Keratinocyte (primary cell): ENCODE results near the gene CENPL. TPM values are rescaled to one million over a fixed set of nuclear protein-coding genes. Genes with fewer than 3 reads are reported as not detected.
"Not testable (repeated sequence)": the region's sequence is repeated elsewhere in the genome, so short reads cannot be mapped to it uniquely, and the experiment has no call there.

ENCODE experiments used
- DNase-seq: peaks from one replicate; pipeline ENCODE4 v3.0.0-alpha.2; 2011; ENCODE audit warnings: low read depth, missing footprints, low spot score
- FAIRE-seq: peaks from 2 replicates; lab custom pipeline; 2011; peaks lifted over from hg19 to GRCh38; lab: Jason Lieb, UNC
- H2AFZ ChIP-seq: 2 replicates; pipeline ENCODE4 v1.6.0; 2012; ENCODE audit warnings: low read length, control low read depth, inconsistent platforms; ENCODE audit not compliant: control insufficient read depth
- H3K27ac ChIP-seq: 2 replicates; pipeline ENCODE4 v1.5.1; 2011; ENCODE audit warnings: low read length; ENCODE audit not compliant: control insufficient read depth, insufficient read depth
- H3K27me3 ChIP-seq: 3 replicates; pipeline ENCODE4 v1.6.0; 2011; ENCODE audit warnings: low read length; ENCODE audit not compliant: control insufficient read depth, insufficient read depth; ENCODE audit errors: extremely low read depth
- H3K36me3 ChIP-seq, 2 experiments: 2 replicates in 1 of 2; 3 replicates in 1 of 2; pipeline ENCODE4 v1.5.1; 2011; ENCODE audit warnings: low read length in 2 of 2, mild to moderate bottlenecking in 1 of 2; ENCODE audit not compliant: control insufficient read depth in 2 of 2, insufficient read depth in 2 of 2; ENCODE audit errors: extremely low read depth in 1 of 2
- H3K4me1 ChIP-seq: 3 replicates; pipeline ENCODE4 v1.5.1; 2011; ENCODE audit warnings: low read length; ENCODE audit not compliant: control insufficient read depth, insufficient read depth; ENCODE audit errors: extremely low read depth
- H3K4me2 ChIP-seq: 3 replicates; pipeline ENCODE4 v1.6.0; 2011; ENCODE audit warnings: low read depth, low read length; ENCODE audit not compliant: control insufficient read depth, insufficient read depth; ENCODE audit errors: extremely low read depth
- H3K4me3 ChIP-seq, 3 experiments: fragments of 200-600 bp in 1 of 3; sonication (generic) in 1 of 3; 2 replicates in 2 of 3; 3 replicates in 1 of 3; pipeline ENCODE4 v1.5.1; 2011 to 2016; ENCODE audit warnings: low read length in 3 of 3, mild to moderate bottlenecking in 3 of 3, control low read depth in 2 of 3, inconsistent platforms in 1 of 3, low read depth in 1 of 3, mixed read lengths in 1 of 3, mixed run types in 1 of 3, moderate library complexity in 1 of 3; ENCODE audit not compliant: control insufficient read depth in 2 of 3, insufficient read depth in 2 of 3; ENCODE audit errors: extremely low read depth in 1 of 3
- H3K79me2 ChIP-seq: 2 replicates; pipeline ENCODE4 v1.6.0; 2012; ENCODE audit warnings: low read length; ENCODE audit not compliant: control insufficient read depth, insufficient read depth
- H3K9ac ChIP-seq: 3 replicates; pipeline ENCODE4 v1.6.0; 2011; ENCODE audit warnings: low read length; ENCODE audit not compliant: control insufficient read depth, insufficient read depth; ENCODE audit errors: extremely low read depth
- H3K9me1 ChIP-seq: 3 replicates; pipeline ENCODE4 v1.6.0; 2011; ENCODE audit warnings: low read length; ENCODE audit not compliant: control insufficient read depth, insufficient read depth; ENCODE audit errors: extremely low read depth
- H3K9me3 ChIP-seq: 2 replicates; pipeline ENCODE4 v1.5.1; 2012; ENCODE audit warnings: low read depth, low read length; ENCODE audit not compliant: control insufficient read depth
- H4K20me1 ChIP-seq: 3 replicates; pipeline ENCODE4 v1.6.0; 2011; ENCODE audit warnings: low read length; ENCODE audit not compliant: control insufficient read depth, insufficient read depth; ENCODE audit errors: extremely low read depth
- EZH2 ChIP-seq: IDR thresholded peaks from one replicate; pipeline ENCODE4 v1.6.1; 2012; ENCODE audit warnings: inconsistent platforms, mild to moderate bottlenecking, low read length, moderate library complexity
- dilution Hi-C: fragments of 300-500 bp; cut with MboI; formaldehyde crosslinking; loops from one replicate; pipeline ENCODE4 v1.7.0; 2020; ENCODE audit warnings: low sequenced_read_pairs; ENCODE audit not compliant: extremely low pct_ligation_motif_present
- polyA plus RNA-seq, 5 experiments: library from polyadenylated mRNA; depleted of rRNA in 3 of 5; stranded (reverse) in 3 of 5; stranded (forward) in 1 of 5; unstranded in 1 of 5; fragments of >200 nt; gene quantifications; 1 replicate in 1 of 5; 2 replicates in 3 of 5; 3 replicates in 1 of 5; pipeline versions ENCODE4 v1.2.1 to v1.2.3, GENCODE V29; 2011 to 2012; ENCODE audit warnings: missing spikeins in 2 of 5, low read depth in 1 of 5, low replicate concordance in 1 of 5
- TF ChIP-seq, protein P1 (sequence below), 3 experiments: IDR thresholded peaks in 1 of 3; conservative IDR thresholded peaks in 1 of 3; optimal IDR thresholded peaks in 1 of 3; 2 replicates in 2 of 3; 3 replicates in 1 of 3; pipeline versions ENCODE3 to v1.5.1; 2011; ENCODE audit warnings: low read length in 3 of 3, mild to moderate bottlenecking in 3 of 3, moderate library complexity in 2 of 3, control low read depth in 1 of 3, inconsistent platforms in 1 of 3; ENCODE audit not compliant: insufficient read depth in 2 of 3; ENCODE audit errors: extremely low read depth in 1 of 3

Gene CENPL
- polyA plus RNA-seq, 1 donor (not counting 4 experiments of a cell fraction or from before 2014, with no cell fraction given), result 9.4 TPM

DNA sequence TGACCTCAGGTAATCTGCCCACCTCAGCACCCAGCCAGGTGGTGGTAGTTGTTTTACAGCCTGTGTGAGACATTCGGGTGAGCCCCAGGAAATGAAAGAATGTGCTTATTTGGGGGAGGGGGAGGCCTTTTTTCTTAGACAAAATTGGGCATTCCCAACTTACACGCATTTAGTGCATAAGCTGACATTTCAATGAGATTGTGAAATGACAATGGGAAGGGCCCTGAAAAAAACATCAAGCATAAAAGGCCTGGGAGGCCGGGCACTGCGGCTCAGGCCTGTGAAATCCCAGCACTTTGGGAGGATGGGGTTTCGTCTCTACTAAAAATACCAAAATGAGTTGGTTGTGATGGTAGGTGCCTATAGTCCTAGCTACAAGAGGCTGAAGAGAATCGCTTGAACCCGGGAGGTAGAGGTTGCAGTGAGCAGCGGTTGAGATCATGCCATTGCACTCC lies 38.1 kb upstream of the CENPL start:
- Histone ChIP-seq H3K9ac (no peak overlapping the region), H3K9me1 (no peaks in the 10 kb centered on the region), H3K36me3 (peaks cover 18 to 43% of the 10 kb centered on the region in 2 experiments), H3K9me3 (no peaks in the 10 kb centered on the region), H4K20me1 (peaks cover 37% of the 10 kb centered on the region), H3K79me2 (peaks cover 30% of the 10 kb centered on the region), H3K4me3 (no peak overlapping the region), H3K27me3 (no peaks in the 10 kb centered on the region), H2AFZ (no peak overlapping the region), H3K27ac (no peak overlapping the region), H3K4me2 (no peak overlapping the region), H3K4me1 (peaks cover 14% of the 10 kb centered on the region)
- TF ChIP-seq, protein P1, sequence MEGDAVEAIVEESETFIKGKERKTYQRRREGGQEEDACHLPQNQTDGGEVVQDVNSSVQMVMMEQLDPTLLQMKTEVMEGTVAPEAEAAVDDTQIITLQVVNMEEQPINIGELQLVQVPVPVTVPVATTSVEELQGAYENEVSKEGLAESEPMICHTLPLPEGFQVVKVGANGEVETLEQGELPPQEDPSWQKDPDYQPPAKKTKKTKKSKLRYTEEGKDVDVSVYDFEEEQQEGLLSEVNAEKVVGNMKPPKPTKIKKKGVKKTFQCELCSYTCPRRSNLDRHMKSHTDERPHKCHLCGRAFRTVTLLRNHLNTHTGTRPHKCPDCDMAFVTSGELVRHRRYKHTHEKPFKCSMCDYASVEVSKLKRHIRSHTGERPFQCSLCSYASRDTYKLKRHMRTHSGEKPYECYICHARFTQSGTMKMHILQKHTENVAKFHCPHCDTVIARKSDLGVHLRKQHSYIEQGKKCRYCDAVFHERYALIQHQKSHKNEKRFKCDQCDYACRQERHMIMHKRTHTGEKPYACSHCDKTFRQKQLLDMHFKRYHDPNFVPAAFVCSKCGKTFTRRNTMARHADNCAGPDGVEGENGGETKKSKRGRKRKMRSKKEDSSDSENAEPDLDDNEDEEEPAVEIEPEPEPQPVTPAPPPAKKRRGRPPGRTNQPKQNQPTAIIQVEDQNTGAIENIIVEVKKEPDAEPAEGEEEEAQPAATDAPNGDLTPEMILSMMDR (optimal IDR thresholded peaks at IDR 0.05 in 1 of 3, IDR thresholded peaks at IDR 0.05 in 1 of 3, conservative IDR thresholded peaks at IDR 0.05 in 1 of 3; ENCODE audit: extremely low read depth in 1 of 3, insufficient read depth in 2 of 3, low read length in 3 of 3), result no peak
- no peak for TF ChIP-seq EZH2
- FAIRE-seq, result no peak
- no peak for DNase-seq
- dilution Hi-C loops, result no loop called here

DNA sequence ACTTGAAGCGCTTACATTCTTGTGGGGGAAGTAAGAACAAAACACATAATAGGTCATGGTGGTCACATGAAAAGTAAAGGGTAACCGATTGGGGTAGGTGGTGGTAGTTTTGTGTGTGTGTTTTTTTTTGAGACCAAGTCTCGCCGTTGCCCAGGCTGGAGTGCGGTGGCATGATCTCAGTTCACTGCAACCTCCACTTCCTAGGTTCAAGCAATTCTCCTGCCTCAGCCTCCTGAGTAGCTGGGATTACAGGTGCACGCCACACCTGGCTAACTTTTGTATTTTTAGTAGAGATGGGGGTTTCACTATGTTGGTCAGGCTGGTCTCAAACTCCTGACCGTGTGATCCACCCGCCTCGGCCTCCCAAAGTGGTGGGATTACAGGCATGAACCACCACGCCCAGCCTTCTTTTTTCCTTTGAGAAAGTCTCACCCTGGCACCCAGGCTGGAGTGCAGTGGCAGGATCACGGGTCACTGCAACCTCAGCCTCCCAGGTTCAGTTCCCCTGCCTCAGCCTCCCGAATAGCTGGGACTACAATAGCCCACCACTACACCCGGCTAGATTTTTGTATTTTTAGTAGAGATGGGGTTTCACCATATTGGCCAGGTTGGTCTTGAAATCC lies 37.6 kb upstream of the CENPL start:
- H3K9ac ChIP-seq, dilution Hi-C loops, H3K27me3 ChIP-seq, DNase-seq, H3K4me3 ChIP-seq, H3K27ac ChIP-seq, H3K9me3 ChIP-seq, H3K9me1 ChIP-seq, H2AFZ ChIP-seq, FAIRE-seq, H3K4me2 ChIP-seq: not testable (repeated sequence)
- peaks cover 18 to 41% of the 10 kb centered on the region in 2 experiments for H3K36me3 ChIP-seq
- peaks cover 24% of the 10 kb centered on the region for H3K79me2 ChIP-seq
- H4K20me1 ChIP-seq, result peaks cover 37% of the 10 kb centered on the region
- H3K4me1 ChIP-seq, result peaks cover 14% of the 10 kb centered on the region
